ENCODE measurements around the gene C12orf57.

GRCh38 chr12:6951551-6952120 lies 7.8 kb downstream of the C12orf57 start:
- TF ChIP-seq EZH2 (IDR thresholded peaks at IDR 0.05; ENCODE audit: borderline replicate concordance, insufficient read depth, low read length, poor library complexity, severe bottlenecking) (no peak), RAD21 (conservative IDR thresholded peaks at IDR 0.05) (no peak)
